SH-SY5Y (cell line): ENCODE measurements around the gene CELF2.

Experiments used
- GATA2 ChIP-seq: IDR thresholded peaks from 2 replicates; pipeline ENCODE4 v1.6.1; 2011; ENCODE audit warnings: mild to moderate bottlenecking, low read depth, low read length
- GATA3 ChIP-seq: IDR thresholded peaks from 2 replicates; pipeline ENCODE4 v1.6.1; 2011; ENCODE audit warnings: low read depth, mild to moderate bottlenecking, low read length, moderate library complexity

The CELF2 gene

DNA sequence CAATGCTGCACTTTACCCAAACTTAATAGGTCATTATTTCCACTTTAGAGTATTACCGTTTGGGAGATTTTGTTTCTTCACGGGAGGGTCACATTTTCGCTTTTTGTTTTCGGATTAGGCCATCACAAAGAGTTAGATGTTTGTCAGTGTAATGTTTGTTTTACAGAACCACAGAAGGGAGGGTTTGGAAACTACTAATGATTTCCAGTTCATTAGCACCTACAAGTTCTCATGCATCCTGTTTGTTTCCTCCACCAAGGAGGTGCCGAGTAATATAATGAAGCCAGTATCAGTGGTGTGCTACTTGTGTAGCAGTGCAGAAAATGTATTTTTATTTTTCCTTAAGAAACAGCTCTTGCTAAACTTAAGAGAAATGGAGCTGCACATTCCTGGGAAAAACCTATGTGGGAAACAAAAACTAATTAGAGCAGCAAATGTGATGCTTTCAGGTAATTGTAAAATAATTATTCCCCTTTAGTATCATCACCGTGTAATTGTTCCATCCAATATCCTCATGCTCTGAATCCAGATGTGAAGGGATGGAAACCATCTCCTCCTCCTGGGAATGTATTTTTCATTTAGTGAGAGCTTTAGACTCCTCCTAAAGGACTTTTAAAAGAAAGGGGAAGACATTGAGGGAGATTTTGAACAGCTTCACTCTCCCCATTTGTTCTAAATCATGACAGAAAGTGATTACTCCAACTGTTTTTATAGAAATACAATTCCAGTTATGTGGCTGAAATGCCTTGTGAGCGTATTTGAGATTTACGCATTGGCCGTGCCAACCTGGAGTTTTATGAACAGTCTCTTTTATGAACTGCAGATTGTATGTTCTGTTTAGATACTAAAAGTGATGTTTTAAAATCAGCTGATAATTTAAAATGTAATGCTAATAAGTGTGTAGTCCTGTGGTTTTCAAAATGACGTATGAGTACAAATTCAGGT is 5.6 kb downstream of the CELF2 start:
- TF ChIP-seq GATA3 (no peak), GATA2 (no peak)

- TF ChIP-seq GATA3 (no peak), GATA2 (no peak)
These were observed 6.9 kb downstream of the CELF2 start for GRCh38 chr10:11024596-11024995.

GRCh38 chr10:11025978-11026377 is 8.3 kb downstream of the CELF2 start:
- TF ChIP-seq GATA3 (no peak), GATA2 (no peak)

DNA sequence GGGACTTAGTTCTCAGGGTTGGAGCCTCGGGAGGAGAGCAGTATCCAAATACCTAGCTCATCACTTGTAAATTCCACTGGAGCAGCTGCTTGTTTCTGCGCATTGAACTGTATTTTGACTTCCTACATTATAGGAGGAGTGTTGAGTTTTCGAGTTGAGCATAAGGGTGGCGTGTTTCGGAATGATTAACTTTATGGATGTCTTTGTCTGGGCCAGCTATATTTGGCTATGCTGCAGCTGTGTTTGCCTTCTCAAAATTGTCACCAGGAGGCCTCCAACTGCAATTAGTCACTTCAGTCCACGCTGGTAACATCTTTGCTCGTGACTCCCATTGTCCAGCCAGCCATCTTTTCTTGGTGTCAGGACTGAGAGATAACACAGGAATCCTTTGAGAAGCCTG is 9.1 kb downstream of the CELF2 start:
- TF ChIP-seq GATA3, result no peak
- no peak for TF ChIP-seq GATA2

GRCh38 chr10:11034762-11035161 is 17.1 kb downstream of the CELF2 start:
- TF ChIP-seq GATA2 (no peak), GATA3 (no peak)

DNA sequence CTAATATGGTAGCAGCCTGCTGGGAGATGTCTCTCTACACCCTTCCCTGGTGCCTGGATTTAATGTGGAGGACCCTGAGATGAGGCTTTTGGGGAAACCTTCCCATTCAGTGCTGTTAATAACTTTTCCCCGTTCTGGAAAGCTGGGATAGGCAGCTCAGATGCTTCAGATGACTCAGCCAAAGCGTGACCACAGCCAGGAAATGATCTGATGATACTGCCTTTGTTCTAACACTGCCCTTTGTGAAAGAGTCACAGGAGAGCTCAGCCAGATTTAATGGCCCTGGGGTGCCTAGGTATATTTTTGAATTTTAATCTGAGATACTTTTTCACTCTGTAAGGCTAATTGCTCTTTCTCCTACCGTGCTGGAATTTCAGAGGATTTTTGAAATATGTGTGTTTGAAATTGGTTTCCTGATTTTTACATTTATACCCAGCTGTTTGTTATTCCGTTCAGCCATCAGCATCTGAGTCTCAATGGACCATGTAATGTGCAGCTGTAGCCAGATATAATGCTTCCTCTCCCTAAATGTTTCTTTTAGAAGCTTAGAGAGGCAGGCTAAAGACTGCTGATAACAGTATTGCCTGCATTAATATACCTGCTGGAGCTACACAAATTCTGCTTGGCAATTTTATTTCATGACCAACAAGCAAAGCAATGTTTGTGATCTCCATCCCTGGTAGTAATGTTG is 17.8 kb downstream of the CELF2 start:
- TF ChIP-seq GATA2 (no peak), GATA3 (no peak)

DNA sequence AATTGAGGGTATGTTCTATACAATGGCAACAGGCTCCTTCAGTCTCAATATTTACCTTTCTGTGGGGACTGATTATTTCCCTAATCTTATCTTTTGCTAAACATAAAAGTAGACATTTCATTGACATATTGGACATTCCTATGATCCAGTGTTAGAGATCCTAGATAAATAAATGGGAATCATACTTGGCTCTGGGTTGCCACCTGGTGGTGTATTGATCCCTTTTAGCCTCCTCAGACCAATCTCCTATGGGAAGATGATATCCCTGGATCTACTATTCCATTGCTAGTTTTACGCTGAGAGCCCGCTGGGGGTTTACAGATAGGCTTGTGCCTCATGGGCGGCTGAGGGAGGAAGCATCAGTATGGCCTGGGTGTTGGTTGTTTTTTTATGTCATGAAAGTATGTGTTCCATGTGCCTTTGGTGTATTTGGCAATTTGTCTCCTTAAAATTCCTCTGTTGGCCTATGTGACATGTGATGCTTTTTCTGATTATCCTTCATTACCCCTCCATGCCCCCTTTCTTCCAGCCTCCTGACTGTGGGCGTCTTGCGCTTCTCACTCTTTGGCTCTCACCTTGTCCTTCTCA is 18.8 kb downstream of the CELF2 start:
- TF ChIP-seq GATA3, result 0 out of 2 replicates have a peak, but pooled peaks have one; percentile 31
- peak; percentile 46; the same call in 1 of the 2 replicates for TF ChIP-seq GATA2

DNA sequence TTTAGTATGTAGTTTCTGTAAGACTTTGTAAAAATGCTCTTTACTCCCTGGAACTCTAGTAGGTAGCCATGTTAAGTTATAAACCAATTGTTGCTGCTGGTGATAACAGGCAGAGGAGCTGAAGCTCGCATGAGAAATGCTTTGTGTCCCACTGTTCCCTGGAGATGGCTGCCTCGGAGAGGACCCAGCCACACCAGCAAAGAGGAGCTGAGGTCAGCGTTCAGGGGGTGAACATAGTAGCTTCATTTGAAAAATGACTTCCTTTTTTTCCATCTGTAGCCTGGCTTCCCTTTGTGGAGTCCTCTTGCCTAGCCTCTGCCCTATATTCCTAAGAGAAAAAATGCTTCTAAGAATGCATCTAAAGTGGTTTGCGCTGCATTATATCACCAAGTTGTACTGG is 20.3 kb downstream of the CELF2 start:
- TF ChIP-seq GATA2 (no peak), GATA3 (no peak)

- TF ChIP-seq GATA2 (no peak), GATA3 (no peak)
These were observed 24.7 kb downstream of the CELF2 start for GRCh38 chr10:11042357-11042756.

DNA sequence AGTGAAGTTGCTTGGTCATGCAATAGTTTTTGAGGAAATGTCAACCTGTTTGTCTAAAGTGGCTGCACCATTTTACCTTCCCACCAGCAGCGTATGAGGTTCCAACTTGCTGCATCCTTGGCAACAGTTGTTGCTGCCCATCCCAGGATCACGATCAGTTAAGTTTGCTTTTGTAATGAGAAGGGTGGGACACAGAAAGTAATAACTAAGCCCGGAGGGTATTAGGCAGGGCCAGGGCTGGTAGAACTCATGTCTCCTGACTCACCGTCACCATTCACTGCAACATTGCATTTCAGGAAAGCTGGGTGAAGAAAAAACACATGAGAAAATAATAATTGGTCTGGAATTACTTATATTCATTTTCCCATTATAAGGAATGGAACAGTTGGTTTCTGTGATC is 25.4 kb downstream of the CELF2 start:
- TF ChIP-seq GATA2 (no peak), GATA3 (no peak)

DNA sequence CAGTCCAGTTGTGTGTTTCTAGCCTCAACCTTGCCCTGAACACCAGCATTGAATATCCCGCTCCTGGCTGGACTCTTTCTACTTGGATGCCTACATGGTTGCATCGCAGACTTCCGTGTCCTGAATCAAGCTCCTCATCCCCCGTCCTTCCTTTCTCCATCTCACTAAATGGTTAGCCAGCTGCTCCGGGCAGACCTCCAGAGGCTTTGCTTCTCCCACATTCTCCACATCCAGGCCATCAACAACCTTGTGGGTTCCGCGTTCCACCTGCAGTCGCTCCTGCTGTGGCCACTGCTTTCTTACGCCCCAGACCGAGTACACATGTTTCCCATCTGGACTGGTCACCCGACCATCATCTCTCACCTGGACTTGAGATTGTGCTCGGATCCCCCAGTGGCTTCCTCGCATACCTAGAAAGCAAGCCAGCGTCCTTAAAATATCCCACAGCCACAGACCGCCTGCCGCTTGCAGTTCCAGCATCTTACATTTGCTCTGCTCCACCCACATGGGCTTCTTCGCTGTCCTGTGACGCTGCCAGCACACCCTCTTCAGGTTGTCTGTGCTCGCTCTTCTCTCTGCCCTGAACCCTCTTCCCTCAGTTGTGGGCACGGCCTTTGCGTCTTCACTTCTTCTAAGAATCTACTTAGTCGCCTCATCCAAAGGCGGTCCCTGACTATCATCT is 25.9 kb downstream of the CELF2 start:
- TF ChIP-seq GATA3 (no peak), GATA2 (no peak)

DNA sequence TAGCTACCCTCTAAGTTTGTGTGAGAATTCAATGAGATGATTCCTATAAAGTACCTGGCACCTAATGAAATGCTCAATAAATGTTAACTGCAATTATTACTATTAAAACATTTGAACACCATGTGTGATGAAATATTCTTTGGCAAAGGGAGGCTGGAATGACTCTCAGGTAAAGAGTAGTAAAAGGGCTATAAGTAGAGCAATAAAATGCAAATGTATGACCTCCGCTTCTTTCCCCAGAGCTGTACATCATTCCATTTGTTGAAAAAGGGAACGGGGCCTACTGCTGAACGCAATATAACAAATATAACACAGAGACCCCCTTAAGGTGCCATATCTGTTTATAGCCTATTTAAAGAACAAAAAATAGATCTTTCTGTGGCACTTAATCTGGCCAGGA is 27.8 kb downstream of the CELF2 start:
- TF ChIP-seq GATA2 (no peak), GATA3 (no peak)

DNA sequence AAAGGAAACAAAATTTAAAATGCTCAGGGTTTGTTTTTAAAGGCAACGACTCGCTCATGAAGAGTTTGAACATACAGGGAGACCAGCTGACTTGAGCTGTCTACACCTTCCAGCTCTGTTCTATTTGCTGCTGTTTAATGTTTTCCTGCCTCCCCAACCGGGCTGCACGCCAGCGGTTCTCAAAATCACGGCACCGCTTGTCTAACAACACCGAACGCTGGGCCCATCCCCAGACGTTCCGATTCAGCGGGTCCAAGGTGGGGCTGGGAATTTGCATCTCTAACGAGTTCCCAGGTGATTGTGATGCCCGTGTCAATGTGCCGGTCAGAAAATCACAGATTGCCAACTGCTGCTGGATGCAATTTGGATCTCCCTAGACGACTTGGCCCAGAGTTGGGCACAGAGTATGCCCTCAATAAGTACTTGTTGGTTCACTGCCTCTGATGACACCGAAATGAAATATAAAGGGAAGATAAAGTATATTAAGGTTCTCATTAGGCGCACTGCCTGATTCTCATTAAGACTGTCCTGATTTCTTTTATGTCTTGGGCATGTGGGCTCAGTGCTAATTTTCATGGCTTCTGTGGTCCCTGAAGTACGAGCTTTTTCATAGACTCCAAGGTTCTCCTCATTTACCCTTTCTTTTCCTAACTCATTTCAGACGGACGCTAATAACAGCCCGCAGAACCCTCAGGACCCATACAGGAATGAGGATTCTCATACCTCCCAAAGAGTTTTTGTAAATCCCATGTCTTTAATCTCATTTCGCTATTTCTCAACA is 28.5 kb downstream of the CELF2 start:
- TF ChIP-seq GATA2, result no peak
